Stimulated activated CD8-positive, alpha-beta memory T cell treated with anti-CD3 and anti-CD28 coated beads, Interleukin-2, amount 100 ng/mL, for 48 hours (primary cell): ENCODE measurements around the gene DEDD2.
A peak's percentile ranks its signal among the peaks of the same experiment; 100 is the strongest.

ENCODE experiments used
- DNase-seq, 2 donors: peaks; one replicate each; pipeline ENCODE4 v3.0.0-alpha.2; 2020; ENCODE audit warnings: low read depth in 2 of 2

The DEDD2 gene

GRCh38 chr19:42248270-42249148 is 31.0 kb upstream of the DEDD2 start:
- no peak for DNase-seq

DNA sequence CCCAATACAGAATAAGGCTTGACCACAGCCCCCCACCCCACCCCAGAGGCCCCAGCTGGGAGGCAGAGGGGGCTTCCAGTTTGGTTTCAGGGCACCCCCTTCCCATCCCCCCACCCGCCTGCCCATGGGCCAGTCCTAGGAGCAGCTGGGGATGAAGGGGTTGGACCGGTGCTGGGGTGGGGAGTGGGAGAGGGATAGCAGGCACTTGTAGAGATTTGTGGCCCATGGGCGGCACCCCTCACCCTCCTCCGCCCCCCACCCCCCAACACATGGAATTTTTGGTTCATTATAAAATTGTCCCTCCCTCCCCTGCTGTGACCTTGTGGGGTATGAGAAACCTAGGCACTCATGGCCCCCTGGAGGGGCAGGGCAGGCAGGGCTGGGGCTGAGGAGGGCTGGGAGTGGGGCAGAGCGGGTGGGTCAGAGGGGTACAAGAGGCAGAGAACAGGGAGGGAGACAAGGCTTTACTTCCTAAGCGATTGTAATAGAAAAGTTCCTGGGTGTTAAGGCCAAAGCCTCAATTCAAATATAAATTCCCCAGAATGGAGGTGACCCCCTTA is 30.2 kb upstream of the DEDD2 start:
- no peak for DNase-seq

DNA sequence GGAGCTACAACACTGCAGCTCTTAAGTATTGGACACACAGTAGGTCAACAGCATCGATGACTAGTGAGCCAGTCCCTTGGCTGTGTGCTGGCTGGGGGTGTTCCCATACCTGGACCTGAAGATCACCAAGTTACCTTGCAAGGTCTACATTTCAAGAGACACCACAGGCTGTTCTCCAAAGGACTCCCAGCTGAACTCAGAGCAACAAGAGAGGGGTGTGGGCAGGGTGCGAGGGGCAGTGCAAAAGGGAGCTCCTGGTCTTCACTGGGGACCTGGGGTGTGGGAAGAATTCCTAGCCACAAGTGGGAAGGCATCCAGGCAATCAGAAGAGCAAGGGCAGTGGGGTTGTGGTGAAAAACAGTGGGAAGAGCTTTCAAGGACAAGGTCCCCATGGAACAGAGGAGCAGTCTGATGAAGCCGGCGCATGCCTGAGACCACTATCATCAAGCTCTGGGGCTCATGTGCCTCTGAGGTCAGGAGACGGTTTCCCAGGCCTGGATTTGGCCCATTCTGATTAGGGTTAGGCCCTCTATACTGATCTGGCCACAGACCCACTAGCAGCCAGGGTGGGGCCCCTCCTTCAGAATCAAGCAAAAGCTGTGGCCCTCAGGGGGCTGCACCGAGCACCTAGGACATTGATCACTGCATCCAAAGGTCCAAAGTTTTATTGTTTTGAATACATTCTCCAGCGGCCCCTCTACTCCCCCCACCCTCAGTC is 29.6 kb upstream of the DEDD2 start:
- DNase-seq = no peak

GRCh38 chr19:42246143-42246921 is 28.9 kb upstream of the DEDD2 start:
- DNase-seq = no peak

- DNase-seq = no peak
Observed at GRCh38 chr19:42245231-42245630, 27.8 kb upstream of the DEDD2 start.

GRCh38 chr19:42244347-42245220 is 27.1 kb upstream of the DEDD2 start:
- peak; percentile 85 to 87 for DNase-seq

GRCh38 chr19:42242512-42243409 is 25.3 kb upstream of the DEDD2 start, which contains the start of gene GSK3A:
Gene GSK3A (minus strand): TSS chr19:42242602. CDS start chr19:42242465, 137 bp downstream.
- peak; percentile 89 to 92 for DNase-seq

DNA sequence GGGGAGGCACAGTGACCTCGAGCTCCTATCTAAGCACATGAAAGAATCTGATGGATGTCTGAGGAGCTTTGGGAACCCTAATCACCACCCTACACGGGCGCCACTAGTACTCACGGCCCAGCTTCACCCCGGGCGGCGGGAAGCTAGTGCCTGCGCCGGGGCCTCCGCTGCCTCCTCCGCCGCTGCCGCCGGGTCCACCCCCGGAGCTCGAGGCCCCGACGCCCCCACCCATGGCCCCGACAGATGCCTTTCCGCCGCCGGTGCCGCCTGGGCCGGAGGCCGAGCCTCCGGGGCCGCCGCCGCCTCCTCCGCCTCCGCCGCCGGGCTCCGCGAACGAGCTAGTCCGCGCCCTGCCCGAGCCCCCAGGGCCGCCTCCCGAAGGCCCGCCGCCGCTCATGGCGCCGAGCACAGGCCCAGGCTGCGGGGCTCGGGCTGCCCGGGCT is 24.6 kb upstream of the DEDD2 start:
- peak in 1 of 2 donors; percentile 34 for DNase-seq

DNA sequence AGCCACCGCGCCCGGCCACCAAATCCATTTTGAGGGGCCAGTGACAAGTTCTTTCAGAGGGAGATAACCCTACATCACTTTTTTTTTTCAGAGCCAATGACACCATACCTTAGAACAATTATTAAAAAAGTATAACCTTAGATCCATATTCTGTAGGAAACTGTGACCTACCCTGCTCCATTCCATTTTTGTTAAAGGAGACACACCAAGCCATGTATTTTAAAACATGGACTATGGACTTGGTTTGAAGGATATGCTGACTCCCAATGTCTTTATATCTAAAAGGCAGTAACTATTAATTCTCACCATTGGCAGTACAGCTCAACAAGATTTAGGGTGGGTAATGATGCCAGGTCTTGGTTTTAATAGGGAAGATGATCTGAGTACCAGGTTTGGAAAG is 23.8 kb upstream of the DEDD2 start:
- no peak for DNase-seq

- no peak for DNase-seq
Observed at GRCh38 chr19:42239544-42240220, 22.2 kb upstream of the DEDD2 start.

- no peak for DNase-seq
Observed at GRCh38 chr19:42235181-42235580, 17.7 kb upstream of the DEDD2 start.

DNA sequence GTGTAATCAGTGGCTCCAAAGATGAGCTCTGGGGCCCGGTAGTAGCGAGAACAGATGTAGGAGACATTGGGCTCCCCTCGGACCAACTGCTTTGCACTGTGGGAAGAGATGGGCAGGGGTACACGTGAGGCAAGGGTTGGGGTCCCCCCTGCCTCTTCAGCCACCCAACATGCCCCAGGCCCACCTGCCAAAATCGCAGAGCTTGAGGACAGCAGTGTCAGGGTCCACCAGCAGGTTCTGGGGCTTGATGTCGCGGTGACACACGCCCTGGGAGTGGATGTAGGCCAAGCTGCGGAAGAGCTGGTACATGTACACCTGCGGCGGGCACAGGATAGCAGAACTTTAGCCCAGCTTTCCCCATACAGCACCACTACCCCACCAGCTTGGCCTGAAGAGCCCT is 16.9 kb upstream of the DEDD2 start:
- no peak for DNase-seq

- no peak for DNase-seq
Observed at GRCh38 chr19:42233678-42234292, 16.3 kb upstream of the DEDD2 start.

DNA sequence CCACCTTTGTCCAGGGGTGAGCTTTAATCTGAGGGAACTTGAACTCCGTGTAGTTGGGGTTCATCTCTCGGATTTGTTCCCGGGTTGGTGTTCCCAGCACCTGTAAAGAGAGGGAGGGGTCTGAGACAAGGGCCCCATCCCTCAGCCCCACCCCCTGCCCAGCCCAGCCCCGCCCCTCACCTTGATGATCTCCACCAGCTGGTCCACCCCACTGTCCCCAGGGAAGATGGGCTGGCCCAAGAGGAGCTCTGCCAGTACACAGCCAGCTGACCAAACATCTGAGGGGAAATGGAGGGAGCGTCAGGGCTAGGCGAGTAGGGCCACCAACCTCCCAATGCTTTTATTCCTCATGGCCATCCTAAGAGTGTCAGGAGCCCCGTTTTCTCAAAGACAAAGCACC is 15.6 kb upstream of the DEDD2 start:
- no peak for DNase-seq

- no peak for DNase-seq
Observed at GRCh38 chr19:42232435-42232834, 15.0 kb upstream of the DEDD2 start.

- DNase-seq = no peak
Observed at GRCh38 chr19:42230571-42230970, 13.1 kb upstream of the DEDD2 start.

- no peak for DNase-seq
Observed at GRCh38 chr19:42229855-42230351, 12.4 kb upstream of the DEDD2 start.

DNA sequence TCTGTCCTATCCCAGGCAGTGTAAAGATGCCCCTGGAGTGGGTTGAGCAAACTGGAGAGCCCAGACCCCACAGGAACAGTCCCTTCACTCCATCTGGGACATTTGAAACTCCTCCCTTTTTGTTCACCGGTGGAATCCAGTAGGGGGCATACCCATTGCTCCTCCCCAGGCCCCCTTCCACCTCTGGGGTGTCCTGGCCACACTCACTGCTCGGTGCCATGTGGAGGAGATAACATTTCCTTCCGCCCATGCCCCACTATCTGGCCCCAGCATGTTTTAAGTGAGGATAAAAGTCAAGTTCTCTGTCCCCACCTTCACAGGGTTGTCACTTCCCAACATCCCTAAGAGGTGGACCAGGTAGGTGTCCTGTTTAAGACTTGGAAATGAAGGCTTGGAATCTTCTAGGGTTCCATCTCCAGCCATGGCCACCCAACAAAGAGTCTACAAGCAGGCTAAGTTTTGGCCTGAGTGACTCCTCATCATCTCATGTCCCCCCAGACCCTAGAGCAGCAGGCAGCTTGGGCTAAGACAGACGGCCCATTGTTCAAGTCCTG is 11.9 kb upstream of the DEDD2 start:
- DNase-seq = no peak
